Measurements from ENCODE around the gene CCDC201. TPM values are rescaled to one million over a fixed set of nuclear protein-coding genes. Genes with fewer than 3 reads are reported as not detected.

The CCDC201 gene
- total RNA-seq, 4 donors from 2014 or later = not detected

- H3K4me1 ChIP-seq = no peaks in the 10 kb centered on the region
- H3K36me3 ChIP-seq = no peaks in the 10 kb centered on the region
- TF ChIP-seq POLR2A (IDR thresholded peaks at IDR 0.05) (no peak), EP300 (IDR thresholded peaks at IDR 0.05) (no peak), CTCF (IDR thresholded peaks at IDR 0.05) (no peak), POLR2AphosphoS5 (IDR thresholded peaks at IDR 0.05) (no peak)
- no peaks in the 10 kb centered on the region for H3K9me3 ChIP-seq
- ATAC-seq = no peak
- no peak overlapping the region for H3K4me3 ChIP-seq
- peaks cover 37% of the 10 kb centered on the region for H3K27me3 ChIP-seq
- H3K27ac ChIP-seq = no peak overlapping the region
Observed at GRCh38 chr7:45894665-45895062, 21.8 kb upstream of the CCDC201 start.

- no peaks in the 10 kb centered on the region for H3K36me3 ChIP-seq
- 70 to 100% methylated on average over 1 to 3 of the region's 4 CpGs for WGBS, 2 donors (ENCODE audit: low coverage in 1 of 2)
- no peaks in the 10 kb centered on the region for H3K4me1 ChIP-seq
Observed at GRCh38 chr7:45893996-45894664, 21.2 kb upstream of the CCDC201 start.

GRCh38 chr7:45893374-45893995, 20.6 kb upstream of the CCDC201 start:
- TF ChIP-seq CTCF (IDR thresholded peaks at IDR 0.05) (no peak), EP300 (IDR thresholded peaks at IDR 0.05) (no peak), POLR2A (IDR thresholded peaks at IDR 0.05) (no peak), POLR2AphosphoS5 (IDR thresholded peaks at IDR 0.05) (no peak)

More at GRCh38 chr7:45893996-45894664, 21.2 kb upstream of the CCDC201 start:
- TF ChIP-seq CTCF (IDR thresholded peaks at IDR 0.05) = no peak
- no peak for TF ChIP-seq EP300 (IDR thresholded peaks at IDR 0.05)
- no peak for TF ChIP-seq POLR2A (IDR thresholded peaks at IDR 0.05)
- no peak for TF ChIP-seq POLR2AphosphoS5 (IDR thresholded peaks at IDR 0.05)
- no peaks in the 10 kb centered on the region for H3K9me3 ChIP-seq
- no peak overlapping the region for H3K27ac ChIP-seq
- no peak overlapping the region for H3K4me3 ChIP-seq
- ATAC-seq = no peak
- peaks cover 42% of the 10 kb centered on the region for H3K27me3 ChIP-seq

GRCh38 chr7:45892407-45893035, 19.6 kb upstream of the CCDC201 start:
- TF ChIP-seq CTCF (IDR thresholded peaks at IDR 0.05) (no peak), EP300 (IDR thresholded peaks at IDR 0.05) (no peak), POLR2AphosphoS5 (IDR thresholded peaks at IDR 0.05) (no peak), POLR2A (IDR thresholded peaks at IDR 0.05) (no peak)
- H3K9me3 ChIP-seq = no peaks in the 10 kb centered on the region
- no peak overlapping the region for H3K4me3 ChIP-seq
- H3K27me3 ChIP-seq = peaks cover 58% of the 10 kb centered on the region
- WGBS, 2 donors (ENCODE audit: low coverage in 1 of 2) = 81 to 92% methylated on average over 4 of the region's 6 CpGs
- no peak for ATAC-seq
- H3K4me1 ChIP-seq = peaks cover 0 to 13% (median 7%) of the 10 kb centered on the region in 3 donors
- H3K36me3 ChIP-seq = no peaks in the 10 kb centered on the region
- H3K27ac ChIP-seq = no peak overlapping the region

More at GRCh38 chr7:45893374-45893995, 20.6 kb upstream of the CCDC201 start:
- Histone ChIP-seq H3K36me3 (no peaks in the 10 kb centered on the region), H3K4me3 (no peak overlapping the region), H3K4me1 (peaks cover 0 to 6% (median 3%) of the 10 kb centered on the region in 3 donors), H3K27me3 (peaks cover 49% of the 10 kb centered on the region), H3K9me3 (no peaks in the 10 kb centered on the region), H3K27ac (no peak overlapping the region)
- ATAC-seq = no peak
- WGBS, 2 donors (ENCODE audit: low coverage in 1 of 2) = 59 to 62% methylated on average over 4 to 5 of the region's 5 CpGs
